D341Med (cell line): Measurements from ENCODE around the gene UBE3C.
"Not testable (repeated sequence)": the region's sequence is repeated elsewhere in the genome, so short reads cannot be mapped to it uniquely, and the experiment has no call there.

Source experiments
- DNase-seq: peaks from one replicate; pipeline ENCODE4 v3.0.0; 2012; ENCODE audit warnings: low spot score

The UBE3C gene

GRCh38 chr7:157130849-157131248, 7.9 kb upstream of the UBE3C start:
- DNase-seq, result not testable (repeated sequence)

DNA sequence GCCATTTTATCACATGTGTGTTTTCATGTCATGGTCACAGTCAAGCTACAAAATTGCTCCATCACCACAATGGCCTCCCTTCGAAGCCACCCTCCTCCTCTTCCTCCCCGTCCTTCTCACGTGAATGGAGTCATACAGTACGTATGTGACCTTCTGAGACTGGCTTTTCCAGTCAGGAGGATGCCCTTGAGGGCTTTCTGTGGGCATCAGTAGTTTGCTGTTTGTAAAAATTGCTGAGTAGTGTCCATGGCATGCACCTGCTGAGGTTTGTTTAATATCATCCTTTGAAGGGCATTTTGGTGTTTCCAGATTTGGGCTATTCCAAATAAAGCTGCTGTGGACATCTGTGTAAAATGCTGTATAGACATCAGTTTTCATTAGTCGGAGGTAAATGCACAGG, 5.9 kb upstream of the UBE3C start:
- DNase-seq, result no peak

- DNase-seq, result no peak
Observed at GRCh38 chr7:157133304-157133703, 5.4 kb upstream of the UBE3C start.

GRCh38 chr7:157136372-157136771, 2.4 kb upstream of the UBE3C start:
- no peak for DNase-seq

- DNase-seq, result no peak
Observed at GRCh38 chr7:157138101-157138423, 664 bp upstream of the UBE3C start.

DNA sequence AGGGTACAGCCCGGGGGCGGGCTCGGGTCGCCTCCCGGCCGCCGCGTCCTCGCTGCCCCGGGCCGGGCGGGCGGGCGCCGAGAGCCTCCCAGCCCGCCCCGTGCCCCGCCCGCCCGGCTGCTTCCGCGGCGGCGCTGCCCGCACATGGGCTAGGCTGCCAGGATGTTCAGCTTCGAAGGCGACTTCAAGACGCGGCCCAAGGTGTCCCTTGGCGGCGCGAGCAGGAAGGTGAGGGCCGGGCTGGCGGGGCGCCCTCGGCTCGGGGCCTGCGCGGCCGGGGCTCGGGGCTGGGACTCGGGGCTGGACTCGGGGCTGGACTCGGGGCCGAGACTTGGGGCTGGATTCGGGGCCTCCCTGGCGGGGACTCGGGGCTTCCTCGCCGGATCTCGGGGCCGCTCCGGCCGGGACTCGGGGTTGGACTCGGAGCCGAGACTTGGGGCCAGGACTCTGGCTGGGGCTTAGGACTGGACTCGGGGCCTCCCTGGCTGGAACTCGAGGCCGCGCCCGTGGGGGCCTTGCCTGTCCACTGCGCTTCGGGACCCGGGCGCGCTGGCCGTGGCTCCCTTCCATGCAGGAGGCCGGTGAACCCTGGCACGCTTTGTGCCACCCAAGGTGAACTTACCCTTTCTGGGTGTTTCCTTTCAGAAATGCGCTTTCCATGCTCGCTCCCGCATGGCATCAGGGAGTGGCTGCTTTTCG, 534 bp downstream of the UBE3C start:
- DNase-seq, result no peak

DNA sequence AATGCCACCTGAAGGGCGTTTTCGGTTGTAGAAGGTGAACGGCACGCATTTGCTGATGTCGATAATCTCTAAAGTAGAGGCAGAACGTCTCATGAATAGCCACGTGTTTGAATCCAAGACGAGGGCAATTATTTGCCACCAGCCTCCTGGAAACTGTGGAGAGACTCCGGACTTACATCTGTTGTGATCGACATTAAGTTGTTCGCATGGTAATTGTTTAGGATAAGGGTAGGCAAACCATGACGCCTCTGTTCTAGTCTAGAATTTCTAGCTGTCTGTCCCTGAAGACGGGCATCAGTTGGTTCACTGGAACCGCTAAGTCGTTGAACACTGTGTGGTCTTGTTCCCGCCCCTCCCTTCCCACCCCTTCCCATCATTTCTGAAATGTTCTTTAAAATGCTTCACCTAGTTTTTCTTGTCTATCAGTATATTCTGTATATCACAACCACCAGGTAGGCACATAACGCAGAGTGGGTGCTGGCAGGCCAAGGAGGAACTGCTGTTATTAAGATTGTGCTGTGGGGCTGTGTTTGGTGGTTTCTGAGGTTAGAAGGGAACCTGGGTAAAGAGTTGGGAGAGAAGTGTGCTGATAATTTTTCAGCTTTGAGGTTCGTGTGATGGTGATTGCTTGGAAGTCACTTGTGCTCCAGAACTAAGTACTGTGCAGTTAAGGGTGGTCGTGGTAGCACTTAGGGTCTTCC, 1.2 kb downstream of the UBE3C start:
- no peak for DNase-seq

DNA sequence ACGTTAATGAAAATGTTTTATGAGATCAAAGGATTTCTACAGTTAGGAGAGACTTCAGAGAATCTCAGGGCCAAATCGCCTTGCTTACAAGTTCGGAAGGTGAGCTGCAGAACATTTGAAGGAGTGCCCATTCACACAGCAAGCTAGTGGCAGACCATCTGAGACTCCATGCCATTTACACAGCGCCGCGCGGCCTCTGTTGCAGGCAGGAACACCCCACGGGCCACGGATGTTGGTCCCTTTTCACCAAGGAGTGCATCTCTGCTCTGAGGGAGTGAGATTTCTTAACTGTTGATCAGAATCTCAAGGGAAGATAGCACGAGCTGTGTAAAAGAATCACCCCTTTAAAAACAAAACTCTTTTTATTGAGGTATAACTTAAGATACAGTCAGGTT, 1.8 kb downstream of the UBE3C start:
- DNase-seq, result no peak

DNA sequence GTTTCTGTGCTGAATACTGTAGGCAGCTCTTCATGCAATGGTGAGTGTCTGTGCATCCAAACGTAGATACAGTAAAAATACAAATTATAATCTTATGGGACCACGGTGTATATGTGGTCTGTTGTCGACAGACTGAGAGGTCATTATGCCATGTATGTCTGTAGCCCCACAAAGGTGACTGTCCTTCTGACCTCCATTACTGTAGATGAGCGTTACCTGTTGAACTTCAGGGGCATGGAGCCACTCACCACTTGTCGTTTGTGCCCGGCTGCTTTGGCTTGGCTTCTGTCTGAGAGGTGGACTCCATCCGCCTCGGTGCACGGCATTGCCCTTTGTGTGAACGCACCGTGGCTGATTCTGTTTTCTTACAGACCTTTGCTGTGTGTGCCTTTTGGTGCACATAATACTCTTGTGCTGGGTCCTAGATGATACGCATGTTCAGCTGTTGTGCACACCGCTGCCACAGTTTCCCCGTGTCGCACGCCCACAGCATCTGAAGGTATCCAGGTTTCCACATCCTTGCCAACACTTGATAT, 2.9 kb downstream of the UBE3C start:
- no peak for DNase-seq

GRCh38 chr7:157143788-157144187, 5.1 kb downstream of the UBE3C start:
- DNase-seq, result no peak

DNA sequence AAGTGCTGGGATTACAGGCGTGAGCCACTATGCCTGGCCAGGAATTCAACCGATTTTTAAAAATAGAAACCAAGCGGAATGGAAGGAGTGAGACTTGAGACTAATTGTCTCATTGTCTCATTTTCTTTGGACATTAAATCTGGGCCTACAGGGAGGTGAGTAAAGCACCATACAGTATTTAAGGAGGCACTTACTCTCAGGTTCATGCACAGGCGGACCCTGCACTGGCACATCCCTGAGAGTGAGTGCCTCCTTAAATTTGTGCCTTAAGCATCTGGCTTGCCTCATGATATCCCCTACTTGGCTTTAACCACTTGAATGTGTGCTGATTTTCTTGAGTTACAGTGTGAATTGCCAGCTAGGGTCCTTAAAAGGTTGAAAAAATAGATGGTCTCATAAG, 10.6 kb downstream of the UBE3C start:
- DNase-seq, result no peak

DNA sequence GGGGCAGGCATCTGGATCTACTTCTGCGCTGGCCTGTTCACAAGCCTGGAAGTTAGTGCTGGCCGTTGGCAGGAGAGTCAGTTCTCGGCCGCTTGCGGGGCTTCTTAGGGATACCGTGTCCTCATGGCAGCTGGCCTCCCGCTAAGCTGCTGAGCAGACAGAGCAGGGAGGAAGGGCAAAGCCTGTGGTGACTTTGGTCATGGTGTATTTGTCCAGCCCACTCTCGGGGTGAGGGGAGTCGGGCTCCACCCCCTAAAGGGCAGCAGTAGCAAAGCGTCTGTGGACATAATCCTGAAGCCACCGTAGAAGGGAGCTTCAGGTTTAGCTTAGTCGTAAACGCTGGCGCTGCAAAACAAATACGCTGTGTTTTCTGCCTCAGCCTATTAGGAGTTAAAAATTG, 12.2 kb downstream of the UBE3C start:
- DNase-seq, result peak; percentile 73

DNA sequence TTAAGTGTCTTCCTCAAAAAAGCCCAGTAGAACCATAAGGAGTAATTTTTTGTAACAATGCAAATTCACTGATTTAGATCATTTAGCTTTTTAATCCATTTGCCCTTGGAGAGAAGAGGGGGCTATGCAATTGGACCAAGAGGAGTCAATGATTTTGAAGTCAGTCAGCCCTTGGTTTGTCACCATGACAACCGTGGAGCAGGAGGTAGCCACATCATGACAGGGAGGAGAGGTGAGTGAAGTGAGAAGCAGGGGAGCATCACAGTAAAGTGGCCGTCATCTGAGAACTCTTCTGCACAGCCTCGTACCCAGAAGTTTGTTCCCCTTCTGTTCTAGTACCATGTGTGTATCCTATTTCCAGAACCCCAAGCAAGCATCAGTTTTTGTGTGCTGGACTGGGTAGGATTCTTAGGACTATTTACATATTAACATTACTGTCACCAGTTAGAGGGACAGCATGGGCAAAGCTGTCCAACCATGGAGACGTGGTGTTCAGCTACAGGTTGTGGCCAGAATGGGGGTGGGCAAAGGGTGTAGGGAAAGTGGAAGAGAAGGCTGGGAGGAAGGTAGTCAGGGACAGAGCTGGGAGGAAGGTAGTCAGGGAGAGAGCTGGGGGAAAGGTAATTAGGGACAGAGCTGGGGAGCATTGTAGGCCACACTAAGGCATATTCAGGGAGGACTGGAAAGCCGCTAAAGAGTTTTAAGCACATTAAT, 13.1 kb downstream of the UBE3C start:
- no peak for DNase-seq

GRCh38 chr7:157152391-157152937, 13.7 kb downstream of the UBE3C start:
- no peak for DNase-seq

DNA sequence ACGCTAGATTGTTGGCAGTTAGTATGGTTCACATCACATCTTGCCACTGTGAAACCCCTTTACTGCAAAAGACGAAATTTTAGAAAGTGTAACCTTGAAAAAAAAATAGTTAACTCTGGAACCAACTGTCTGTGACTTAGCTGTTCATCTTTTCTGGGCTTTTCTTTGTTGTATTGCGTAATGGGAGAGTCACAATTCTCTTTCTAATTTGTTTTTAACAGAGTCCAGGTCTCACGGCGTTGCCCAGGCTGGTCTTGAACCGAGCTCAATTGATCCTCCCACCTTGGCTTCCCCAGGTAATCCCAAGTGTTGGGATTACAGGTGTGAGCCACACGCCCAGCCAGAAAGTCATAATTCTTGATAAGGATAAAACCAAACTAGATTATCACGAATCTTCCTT, 14.5 kb downstream of the UBE3C start:
- no peak for DNase-seq

- no peak for DNase-seq
Observed at GRCh38 chr7:157155959-157156358, 17.2 kb downstream of the UBE3C start.

- DNase-seq, result peak; percentile 50
Observed at GRCh38 chr7:157158400-157158799, 19.7 kb downstream of the UBE3C start.

- DNase-seq, result not testable (repeated sequence)
Observed at GRCh38 chr7:157159537-157159936, 20.8 kb downstream of the UBE3C start.

GRCh38 chr7:157160433-157160832, 21.7 kb downstream of the UBE3C start:
- no peak for DNase-seq

DNA sequence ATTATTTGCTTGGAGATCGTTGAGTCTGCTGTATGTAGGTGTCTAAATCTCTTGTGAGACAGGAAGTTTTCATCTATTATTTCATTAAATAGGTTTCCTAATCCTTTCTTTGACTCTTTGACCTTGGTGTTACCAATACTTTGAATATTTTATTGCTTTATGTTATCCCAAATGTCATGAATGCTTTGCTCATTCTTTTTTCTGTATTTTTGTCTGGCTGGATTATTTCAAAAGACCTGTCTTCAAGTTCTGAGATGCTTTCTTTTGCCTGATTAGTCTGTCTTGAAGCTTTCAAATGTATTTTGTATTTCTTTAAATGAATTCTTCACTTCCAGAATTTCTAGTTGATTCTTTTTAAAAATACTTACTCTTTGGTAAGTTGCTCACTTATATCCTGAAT, 27.3 kb downstream of the UBE3C start:
- DNase-seq, result no peak

DNA sequence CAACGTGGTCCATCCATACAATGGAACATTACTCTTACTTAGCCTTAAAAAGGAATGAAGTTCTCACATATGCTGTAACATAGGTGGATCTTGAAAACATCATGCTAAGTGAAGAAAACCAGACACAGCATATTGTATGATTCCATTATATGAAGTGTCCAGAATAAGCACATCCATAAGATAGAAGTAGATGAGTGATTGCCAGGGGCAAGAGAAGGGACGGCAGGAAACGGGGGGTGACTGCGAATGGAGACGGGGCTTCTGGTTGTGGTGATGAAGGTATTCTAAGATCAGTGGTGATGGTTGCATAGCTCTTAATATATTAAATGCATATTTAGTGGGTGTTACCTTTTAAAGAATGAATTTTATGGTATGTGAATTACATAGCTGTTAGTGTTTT, 29.8 kb downstream of the UBE3C start:
- no peak for DNase-seq

DNA sequence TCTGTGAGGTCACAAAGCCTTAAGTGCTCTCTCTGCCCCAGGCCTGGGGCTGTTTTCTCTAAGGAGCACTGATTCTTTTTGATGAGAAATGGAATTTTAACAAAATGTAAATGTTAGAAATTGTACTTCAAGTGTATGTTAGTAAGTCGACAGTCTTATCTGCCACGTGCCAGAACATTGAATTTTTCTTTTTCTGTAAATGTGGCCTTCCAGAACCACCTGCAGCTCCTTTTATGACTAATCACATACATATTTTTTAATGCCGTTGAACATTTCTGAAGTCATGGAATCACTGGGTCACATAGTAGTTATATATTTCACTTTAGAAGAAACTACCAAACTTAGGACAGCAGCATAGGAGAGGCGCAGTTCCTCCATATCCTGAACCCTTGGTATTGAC, 38.0 kb downstream of the UBE3C start:
- DNase-seq, result no peak
